HG02943 (cell line): ENCODE results near the gene NARS2.
"Not testable (repeated sequence)": the region's sequence is repeated elsewhere in the genome, so short reads cannot be mapped to it uniquely, and the experiment has no call there.

Experiments
- ATAC-seq: cut with Tn5 transposase; IDR thresholded peaks from one replicate; pipeline ENCODE4 v1.9.1; 2021; ENCODE audit warnings: mild to moderate bottlenecking, low read depth, moderate library complexity; ENCODE audit not compliant: unreplicated experiment

The NARS2 gene, protein sequence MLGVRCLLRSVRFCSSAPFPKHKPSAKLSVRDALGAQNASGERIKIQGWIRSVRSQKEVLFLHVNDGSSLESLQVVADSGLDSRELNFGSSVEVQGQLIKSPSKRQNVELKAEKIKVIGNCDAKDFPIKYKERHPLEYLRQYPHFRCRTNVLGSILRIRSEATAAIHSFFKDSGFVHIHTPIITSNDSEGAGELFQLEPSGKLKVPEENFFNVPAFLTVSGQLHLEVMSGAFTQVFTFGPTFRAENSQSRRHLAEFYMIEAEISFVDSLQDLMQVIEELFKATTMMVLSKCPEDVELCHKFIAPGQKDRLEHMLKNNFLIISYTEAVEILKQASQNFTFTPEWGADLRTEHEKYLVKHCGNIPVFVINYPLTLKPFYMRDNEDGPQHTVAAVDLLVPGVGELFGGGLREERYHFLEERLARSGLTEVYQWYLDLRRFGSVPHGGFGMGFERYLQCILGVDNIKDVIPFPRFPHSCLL

DNA sequence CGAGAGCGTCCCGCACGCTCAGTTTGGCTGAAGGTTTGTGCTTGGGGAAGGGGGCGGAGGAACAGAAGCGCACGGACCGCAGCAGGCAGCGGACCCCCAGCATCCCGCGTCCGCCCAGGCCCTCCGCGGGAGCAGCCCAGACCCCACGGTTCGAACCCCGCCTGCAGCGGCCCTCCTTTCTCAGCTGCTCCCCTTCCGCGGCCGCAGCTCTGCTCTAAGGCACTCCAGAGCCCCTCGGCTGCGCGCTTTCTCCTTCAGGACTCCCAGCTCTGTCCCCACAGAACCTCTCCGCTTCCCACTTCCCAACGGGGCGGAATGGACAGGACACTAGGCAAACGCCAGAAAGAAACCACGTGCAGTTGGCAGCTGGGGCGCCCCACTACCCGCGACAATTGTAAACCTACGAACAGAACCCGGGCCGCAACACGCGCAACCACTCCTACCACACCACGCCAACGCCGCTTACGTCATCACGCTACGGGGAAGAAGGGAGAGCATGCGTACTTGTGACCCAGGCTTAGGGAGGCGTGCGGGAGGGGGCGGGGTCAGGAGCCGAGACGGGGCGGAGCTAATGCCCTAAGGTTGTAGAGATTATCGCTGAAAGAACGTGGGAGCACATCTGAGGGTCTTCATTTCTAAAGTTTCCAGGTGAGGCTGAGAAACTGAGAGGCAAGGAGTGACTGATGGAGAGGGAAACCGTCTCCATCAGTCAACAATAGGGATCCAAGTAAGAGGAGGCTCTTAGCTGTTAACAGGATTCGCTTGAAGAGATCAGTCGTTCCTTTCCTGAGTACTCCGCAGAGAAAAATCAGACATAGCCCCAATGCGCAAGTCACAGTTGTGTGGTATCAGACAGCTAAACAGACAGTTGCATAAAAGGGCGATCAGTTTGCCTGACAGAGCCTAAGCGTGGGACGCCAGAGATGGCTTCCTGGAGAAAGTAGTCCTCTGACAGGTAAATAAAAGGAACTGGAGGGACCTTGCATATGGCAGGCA is at the start of gene NARS2:
Gene NARS2, minus strand, starts transcription at position 479 of the 996 bp plus-strand sequence. Its CDS starts 376 bp downstream, at position 103.
- ATAC-seq: peak; percentile 95

DNA sequence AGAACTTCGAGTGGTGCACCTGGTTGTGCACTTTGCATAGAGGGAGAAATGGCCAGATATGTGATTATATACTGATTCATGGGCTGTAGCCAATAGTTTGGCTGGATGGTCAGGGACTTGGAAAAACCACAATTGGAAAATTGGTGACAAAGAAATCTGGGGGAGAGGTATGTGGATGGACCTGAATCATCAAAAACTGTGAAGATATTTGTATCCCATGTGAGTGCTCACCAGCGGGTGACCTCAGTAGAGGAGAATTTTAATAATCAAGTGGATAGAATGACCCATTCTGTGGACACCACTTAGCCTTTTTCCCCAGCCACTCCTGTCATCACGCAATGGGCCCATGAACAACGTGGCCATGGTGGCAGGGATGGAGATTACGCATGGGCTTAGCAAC is 48.0 kb upstream of the NARS2 start:
- ATAC-seq: no peak

DNA sequence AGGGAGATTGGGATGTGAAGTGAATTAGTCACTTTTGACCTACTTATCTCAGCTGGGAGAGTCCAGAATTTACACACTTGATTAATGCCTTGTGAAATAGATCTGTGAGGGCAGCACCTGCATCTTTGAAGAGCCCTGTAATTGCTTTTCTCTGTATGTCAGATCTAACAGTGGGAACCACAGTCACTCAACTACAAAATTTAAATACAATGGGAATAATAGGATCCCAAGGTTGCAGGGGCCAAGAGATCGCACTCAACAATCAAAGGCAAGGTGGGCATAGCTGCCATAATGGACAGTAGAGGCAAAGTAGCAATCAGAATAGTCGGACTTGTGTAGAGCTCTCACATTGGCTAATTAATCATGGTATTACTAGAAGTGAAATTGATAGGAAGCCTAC is 45.5 kb upstream of the NARS2 start:
- ATAC-seq: no peak

DNA sequence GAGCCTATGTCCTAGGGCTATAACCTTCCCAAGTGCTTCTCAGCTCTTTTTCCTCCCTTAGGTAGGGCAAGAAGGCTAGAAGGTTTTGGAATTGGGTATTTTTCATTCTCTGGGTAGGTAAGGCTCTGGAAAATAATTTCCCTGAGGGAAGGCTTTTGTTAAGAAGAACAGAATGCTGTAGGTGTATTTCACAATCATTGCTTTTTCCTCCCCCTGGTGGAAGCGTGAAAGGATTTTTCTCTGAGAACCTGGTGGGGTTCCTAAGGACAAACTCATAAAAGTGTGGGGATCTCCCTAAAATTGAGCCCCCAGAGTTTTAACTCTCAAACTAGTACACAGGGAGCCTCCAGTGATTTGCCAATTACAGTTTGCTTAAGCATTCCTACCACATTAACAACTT is 41.1 kb upstream of the NARS2 start:
- no peak for ATAC-seq

DNA sequence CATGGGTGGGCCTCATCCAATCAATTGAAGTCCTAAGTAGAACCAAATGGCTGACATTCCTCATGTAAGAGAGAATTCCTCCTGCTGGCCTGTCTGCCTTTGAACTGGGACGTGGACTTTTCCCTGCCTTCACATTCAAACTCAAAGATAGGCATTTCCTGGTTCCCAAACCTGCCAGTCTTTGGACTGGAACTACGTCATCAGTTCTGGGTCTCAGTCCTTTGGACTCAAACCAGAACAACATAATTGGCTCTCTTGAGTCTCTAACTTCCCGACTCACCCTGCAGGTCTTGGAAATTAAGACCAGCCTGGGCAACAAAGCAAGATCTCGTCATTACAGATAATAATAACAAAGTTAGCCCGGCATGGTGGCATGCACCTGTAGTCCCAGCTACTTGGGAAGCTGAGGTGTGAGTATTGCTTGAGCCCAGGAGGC is 38.7 kb upstream of the NARS2 start:
- ATAC-seq: no peak

DNA sequence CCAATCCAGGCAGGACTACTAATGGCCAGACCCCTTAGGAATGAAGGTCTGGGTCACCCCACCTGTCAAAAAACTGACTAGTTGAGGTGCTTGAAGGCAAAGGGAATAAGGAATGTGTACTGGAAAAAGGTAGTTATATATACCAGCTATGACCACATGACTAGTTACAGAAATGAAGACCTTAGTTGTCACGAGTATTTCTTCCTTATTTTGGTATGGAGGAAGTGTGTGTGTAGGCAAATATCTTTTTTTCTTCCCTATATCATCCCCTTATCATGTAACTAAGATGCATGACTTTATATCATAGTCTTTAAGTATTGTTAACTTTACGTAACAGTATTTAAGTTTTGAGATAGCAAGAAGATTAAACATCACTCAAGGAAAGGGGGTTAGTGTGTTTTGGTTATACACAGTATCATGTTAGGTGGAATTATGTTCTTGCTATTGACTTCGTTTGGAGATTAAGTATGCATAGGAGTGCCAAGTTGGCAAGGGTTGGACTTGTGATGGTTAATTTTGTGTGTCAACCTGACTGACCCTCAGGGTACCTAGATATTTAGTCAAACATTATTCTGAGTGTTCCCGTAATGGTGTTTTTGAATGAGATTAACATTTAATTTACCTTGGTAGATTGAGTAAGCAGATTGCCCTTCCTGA is 38.2 kb upstream of the NARS2 start:
- ATAC-seq: no peak

DNA sequence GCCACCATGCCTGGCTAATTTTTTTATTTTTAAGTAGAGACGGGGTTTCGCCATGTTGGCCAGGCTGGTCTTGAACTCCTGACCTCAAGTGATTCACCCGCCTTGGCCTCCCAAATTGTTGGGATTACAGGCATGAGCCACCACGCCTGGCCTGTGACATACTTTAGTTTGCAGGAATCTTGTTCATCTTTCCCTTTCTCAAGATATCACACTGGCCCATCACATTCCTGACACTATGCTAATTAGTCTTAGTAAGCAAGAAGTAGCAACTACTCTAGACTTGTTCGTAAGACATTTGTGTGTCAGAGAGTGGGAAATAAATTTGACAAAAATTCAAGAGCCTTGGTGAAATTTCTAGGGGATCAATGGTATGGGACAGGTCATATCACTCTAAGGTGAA is 34.7 kb upstream of the NARS2 start:
- ATAC-seq: not testable (repeated sequence)

DNA sequence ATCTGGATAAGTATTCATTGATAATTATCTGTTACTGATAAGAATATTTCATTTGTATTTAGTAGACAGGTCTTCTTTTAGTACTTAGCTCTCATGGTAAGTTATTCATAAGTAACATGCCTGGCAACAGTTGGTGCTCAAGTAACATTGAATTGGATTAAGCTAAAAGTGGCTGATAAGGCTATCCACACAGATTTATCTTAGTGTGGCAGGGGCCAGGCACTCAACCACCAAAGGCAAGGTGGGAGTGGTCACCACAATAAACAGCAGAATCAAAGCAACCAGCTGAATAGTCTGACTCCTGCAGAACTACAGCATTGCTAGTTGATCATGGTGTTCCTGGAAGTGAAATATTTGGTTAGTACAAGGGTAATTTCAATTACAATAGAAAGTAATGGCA is 33.0 kb upstream of the NARS2 start:
- no peak for ATAC-seq

DNA sequence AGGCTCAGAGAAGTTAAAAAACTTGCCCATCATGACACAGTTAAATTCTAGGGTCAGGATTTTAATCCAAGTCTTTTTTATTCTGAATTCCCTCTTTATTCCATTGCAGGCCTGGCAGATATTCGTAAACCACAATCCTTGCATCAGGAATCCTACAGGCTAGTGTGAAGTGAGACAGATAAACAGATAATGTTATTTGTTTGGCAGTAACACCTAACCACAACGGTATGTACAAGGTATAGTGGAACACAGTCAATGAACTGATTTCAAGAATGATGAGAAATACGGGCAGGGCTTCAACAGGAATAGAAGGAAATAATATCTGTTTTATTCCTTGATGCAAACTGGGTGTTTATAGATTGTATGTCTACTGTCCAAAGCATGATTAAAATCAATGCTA is 32.0 kb upstream of the NARS2 start:
- no peak for ATAC-seq

DNA sequence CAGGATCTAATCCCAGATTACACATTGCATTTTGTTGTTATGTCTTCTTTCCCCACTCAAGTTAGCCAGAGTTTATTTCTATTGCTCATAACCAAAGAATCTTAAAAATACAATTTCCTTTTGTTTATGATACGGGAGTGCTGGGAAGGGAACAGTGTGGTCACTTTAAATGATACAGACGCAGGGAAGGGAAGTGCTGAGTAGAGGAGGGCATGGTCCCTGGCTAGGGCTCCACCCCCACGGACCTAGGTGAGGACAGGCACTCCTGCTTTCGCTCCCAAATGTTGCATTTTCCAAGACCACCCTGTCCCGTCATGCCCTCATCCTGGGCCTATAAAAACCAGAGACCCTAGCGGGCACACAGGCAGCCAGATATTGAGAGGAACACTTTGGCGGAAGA is 30.6 kb upstream of the NARS2 start:
- no peak for ATAC-seq

DNA sequence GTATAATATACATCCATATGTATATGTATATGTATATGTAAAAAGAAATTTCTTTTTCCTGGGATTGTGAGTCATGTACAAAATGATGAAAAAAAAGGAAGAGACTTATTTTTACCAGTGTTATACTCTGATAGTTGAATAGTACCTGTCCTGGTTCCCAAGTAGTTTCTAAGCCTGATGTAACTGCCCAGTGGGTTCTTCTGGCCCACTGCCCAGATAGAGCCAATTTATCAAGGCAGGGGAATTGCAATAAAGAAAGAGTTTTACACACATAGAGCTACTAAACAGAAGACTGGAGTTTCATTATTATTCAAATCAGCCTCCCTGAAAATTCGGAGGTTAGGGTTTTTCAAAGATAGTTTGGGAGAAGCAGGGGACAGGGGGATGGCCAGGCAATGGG is 29.1 kb upstream of the NARS2 start:
- no peak for ATAC-seq

DNA sequence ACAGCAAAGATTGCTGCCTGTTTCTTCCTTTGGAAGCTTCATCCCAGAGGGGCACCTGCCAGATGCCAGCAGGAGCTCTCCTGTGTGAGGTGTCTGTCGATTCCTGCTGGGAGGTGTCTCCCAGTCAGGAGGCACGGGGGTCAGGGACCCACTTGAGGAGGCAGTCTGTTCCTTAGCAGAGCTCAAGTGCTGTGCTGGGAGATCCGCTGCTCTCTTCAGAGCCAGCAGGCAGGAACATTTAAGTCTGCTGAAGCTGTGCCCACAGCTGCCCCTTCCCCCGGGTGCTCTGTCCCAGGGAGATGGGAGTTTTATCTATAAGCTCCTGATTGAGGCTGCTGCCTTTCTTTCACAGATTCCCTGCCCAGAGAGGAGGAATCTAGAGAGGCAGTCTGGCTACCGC is 28.1 kb upstream of the NARS2 start:
- not testable (repeated sequence) for ATAC-seq

DNA sequence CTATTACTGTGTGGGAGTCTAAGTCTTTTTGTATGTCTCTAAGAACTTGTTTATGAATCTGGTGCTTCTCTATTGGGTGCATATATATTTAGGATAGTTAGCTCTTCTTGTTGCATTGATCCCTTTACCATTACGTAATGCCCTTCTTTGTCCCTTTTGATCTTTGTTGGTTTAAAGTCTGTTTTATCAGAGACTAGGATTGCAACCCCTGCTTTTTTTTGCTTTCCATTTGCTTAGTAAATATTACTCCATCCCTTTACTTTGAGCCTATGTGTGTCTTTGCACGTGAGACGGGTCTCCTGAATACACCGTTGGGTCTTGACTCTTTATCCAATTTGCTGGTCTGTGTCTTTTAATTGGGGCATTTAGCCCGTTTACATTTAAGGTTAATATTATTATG is 26.4 kb upstream of the NARS2 start:
- ATAC-seq: not testable (repeated sequence)

DNA sequence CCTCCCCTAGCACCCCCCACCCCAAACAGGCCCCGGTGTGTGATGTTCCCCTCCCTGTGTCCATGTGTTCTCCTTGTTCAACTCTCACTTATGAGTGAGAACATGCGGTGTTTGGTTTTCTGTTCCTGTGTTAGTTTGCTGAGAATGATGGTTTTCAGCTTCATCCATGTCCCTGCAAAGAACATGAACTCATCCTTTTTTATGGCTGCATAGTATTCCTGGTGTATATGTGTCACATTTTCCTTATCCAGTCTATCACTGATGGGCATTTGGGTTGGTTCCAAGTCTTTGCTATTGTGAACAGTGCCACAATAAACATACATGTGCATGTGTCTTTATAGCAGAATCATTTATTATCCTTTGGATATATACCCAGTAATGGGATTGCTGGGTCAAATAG is 22.9 kb upstream of the NARS2 start:
- ATAC-seq: not testable (repeated sequence)

DNA sequence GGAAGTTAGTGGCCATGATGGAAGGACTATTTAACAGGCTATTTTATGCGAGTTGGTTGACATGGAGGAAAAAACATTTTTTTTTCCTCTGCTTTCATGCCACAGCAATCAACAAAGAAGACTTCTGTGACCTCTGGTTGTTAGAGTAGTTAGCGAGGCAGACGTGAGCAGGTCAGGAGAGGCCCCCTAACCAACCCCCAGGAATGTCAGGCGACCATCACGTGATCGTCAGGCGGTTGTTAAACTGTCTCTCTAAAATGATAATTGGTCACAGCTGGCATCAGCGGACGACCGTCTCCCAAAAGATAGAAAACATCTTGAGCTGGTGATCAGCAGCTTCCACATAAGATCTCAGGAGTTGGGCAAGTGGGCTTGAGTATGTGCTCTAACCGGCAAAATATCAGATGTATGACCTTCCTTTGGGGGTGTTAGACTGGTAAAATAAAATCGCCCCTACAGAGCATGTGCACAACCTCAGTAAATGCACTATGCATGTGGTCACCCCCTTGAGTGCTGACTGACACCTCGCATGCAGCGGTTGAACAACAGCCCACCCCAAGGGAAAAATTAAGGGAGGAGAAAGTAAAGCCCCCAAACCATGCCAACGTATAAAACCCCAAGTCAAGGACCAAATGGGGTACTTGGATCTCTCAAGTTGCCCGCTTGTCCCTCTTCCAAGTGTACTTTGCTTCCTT is 20.9 kb upstream of the NARS2 start:
- ATAC-seq: no peak

DNA sequence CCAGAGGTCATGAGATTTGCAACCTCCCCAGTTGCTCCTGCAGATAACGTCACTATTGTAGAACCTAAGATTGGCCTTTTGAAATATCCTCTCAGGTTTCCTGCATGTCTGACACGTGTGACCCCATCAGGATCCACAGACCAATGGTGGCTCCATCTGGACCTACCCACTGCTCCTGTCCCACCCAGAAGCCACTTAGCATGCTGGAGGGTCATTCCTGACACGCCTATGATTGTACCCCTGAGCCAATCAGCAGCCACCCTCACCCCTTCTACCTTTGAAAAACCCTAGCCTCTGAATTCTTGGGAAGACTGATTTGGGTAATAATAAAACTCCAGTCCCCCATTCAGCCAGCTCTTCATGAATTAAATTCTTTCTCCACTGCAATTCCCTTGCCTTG is 20.1 kb upstream of the NARS2 start:
- no peak for ATAC-seq

DNA sequence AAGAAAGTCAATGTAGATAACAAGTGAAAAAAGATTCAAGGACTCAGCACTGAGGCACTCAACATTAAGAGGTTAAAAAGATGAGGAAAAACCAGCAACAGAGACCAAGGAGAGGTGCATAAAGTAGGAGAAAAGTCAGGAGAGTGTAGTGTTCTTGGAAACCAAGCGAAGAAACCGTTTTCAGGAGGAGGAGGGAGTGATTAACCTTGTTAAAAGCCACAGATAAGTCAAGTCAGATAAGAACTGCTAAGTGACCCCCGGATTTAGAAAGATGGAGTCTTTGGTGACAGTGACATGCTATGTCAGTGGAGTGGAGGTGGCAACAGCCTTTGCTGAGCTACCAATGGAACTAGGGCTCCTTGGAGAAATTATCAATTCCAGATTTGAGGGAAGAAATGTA is 13.9 kb upstream of the NARS2 start:
- no peak for ATAC-seq

DNA sequence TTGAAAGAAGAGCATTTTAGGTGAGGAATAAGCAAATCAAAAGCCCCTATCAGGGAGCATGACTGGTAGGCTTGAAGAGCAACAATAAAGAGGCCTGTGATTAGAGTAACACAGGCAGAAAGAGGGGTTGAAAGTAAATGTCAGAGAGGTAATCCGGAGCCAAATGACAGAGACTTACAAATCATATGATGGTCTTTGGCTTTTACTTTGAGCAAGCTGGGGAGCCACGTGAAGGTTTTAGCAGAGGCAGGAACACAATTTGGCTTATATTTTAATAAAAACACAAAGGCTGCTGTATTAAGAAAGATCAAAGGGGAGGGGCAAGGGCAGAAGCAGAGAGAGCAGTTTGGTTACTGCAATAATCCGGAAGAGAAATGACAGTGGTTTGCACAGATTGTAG is 12.8 kb upstream of the NARS2 start:
- no peak for ATAC-seq

DNA sequence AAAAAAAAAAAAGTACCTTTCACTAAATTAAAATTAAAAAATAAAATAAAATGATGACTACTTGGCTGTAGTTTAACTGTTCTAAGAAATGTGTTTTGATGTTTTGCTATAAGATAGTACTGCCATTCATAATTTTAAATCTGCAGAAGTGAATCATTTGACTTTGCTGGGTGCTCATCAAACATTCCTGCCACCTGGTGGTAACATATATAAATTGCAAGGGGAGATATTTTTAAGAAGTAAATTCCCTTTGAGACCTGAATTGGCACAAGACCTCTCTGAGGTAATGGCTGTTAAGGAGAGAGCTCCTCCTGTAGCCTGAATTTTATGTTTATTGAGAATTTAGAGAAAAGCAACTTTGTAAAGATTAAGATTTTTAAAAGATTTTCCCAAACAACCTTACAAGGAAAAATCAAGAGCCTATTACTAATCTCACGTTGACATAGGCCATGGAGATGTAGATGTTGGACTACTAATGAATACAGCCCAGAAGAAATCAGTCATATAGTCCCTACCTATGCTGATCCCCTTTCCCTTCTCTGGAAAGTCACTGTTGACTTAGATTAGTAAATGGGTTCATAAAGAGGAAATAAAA is 11.9 kb upstream of the NARS2 start:
- ATAC-seq: no peak

DNA sequence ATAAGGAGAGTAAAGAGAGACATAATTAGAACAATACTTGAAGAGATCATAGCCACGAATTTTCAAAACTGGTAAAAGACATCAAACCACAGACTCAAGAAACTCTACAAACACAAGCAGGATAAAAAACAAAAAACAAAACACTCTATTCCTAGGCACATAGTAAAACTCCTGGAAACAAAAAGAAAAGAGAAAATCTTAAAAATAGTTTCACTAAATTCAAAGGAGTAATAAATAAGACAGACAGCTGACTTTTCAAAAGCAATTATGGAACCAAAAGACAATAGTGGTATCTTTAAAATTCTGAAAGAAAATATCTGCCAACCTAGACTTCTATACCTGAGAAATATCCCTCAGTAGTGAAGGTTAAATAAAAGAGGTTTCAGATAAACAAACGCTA is 9.2 kb upstream of the NARS2 start:
- no peak for ATAC-seq
